Measurements from ENCODE around the gene ARF3.

ARF3 gene

DNA sequence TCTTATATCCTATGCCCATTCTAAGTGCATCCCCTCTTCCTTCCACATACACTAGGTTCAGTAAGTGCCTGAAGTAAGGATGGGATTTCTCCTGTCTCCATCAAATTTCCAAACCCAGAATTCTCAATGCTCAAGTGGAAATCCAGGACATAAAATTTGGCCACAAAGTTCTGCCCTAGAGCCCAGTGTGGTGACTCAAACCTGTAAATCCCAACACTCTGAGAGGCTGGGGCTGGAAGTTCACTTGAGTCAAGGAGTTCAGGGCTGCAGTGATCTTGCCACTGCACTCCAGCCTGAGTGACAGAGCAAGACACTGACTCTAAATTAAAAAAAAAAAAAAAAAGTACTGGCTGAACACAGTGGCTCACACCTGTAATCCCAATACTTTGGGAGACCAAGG is 4.5 kb upstream of the ARF3 start:
- DNase-seq = no peak

DNA sequence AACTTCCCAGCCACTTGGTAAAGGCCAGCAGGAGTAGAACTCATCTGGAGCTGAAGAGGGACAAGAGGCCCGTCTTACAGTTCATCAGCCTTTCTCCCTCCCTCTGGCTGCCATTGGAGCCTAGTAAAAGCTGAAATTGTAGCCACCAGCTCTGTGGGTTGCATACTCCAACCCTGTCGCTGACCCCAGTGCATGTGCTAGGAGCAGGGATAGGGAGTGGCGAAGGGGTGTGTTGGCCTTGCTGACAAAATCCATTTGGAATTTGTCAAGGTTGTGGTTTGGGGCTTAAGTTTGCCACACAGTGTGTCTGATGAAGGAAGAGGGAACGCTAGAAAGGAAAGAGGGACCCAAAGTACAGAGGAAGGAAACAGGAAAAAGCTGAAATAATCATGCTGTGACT is 4.0 kb upstream of the ARF3 start:
- DNase-seq = no peak

DNA sequence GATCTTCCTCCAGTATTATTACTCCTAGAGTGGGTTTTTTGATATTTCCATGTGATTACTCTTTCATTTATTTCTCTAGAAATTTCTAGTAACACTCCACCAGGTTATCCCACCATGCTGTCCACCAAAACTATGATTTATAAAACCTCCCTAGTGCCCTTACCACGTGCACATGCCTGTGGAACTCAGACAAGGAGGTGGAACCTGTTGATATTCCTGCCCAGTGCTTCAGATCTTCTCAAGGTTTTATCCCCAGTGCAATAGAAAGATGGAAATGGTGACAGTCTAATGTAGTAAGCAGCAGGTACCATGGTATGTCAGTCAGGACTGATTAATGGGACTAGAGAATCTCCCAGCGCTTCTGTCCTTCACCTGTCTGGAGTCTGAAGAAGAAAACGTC is 3.5 kb upstream of the ARF3 start:
- DNase-seq = no peak

- DNase-seq = no peak
Observed at GRCh38 chr12:48958049-48958388, 732 bp upstream of the ARF3 start.

GRCh38 chr12:48956279-48957140 is 777 bp downstream of the ARF3 start:
- peak; percentile 74 to 97 for DNase-seq

GRCh38 chr12:48954841-48955501 is 2.3 kb downstream of the ARF3 start:
- DNase-seq = no peak

- DNase-seq = no peak
Observed at GRCh38 chr12:48954061-48954460, 3.2 kb downstream of the ARF3 start.

- no peak for DNase-seq
Observed at GRCh38 chr12:48952691-48953090, 4.6 kb downstream of the ARF3 start.

DNA sequence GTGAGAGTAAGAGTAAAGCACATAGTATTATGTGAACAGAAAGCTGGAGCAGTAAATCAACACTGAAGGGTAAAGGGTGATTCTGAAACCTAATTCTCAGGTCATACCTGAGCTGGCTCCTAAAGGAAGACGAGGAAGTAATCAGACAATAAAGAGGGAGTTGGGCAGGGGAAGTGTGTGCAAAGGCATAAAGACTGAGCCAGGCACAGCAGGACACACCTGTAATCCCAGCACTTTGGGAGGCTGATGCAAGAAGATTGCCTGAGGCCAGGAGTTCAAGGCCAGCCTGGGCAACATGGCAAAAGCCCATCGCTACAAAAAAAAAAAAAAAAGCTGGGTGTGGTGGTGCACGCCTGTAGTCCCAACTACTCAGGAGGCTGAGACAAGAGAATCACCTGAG is 9.6 kb downstream of the ARF3 start:
- no peak for DNase-seq

GRCh38 chr12:48946943-48947342 is 10.3 kb downstream of the ARF3 start:
- no peak for DNase-seq

DNA sequence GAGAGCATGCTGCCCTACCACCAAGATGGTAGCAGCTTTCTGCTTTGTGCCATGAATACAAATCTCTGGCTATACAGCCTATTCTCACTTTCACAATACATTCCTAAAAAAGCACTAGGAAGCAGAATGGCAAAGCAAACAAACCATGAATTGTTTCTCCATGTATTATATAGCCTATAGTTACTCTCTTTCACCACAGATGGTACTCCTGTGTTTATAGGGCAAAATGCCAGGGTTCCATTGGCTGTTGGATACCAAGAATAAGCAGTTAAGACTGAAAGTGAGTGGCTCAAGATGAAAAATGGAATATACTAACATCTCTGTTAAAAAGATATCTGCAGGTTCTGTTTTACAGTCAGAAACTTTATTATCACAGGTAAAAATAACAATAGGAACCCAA is 11.1 kb downstream of the ARF3 start:
- DNase-seq = no peak

DNA sequence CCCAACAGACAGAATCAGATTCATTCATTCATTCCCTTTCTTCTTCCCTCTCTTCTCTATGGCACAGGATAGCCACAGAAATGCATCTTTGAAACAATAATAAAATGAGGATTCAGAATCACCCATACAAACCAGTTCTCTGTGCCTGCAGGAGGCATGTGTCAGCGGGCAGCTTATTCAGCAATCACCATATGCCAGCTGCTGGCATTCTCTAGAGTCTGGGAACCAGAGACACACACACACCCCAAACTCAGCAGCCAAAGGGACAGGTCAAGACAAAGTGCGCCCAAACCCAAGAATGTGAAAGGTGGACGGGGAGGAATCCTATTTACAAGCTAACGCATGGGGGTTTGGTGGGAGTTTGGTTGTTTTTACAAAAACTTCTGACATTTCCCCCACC is 14.1 kb downstream of the ARF3 start:
- no peak for DNase-seq

GRCh38 chr12:48940181-48940580 is 17.1 kb downstream of the ARF3 start:
- no peak for DNase-seq

DNA sequence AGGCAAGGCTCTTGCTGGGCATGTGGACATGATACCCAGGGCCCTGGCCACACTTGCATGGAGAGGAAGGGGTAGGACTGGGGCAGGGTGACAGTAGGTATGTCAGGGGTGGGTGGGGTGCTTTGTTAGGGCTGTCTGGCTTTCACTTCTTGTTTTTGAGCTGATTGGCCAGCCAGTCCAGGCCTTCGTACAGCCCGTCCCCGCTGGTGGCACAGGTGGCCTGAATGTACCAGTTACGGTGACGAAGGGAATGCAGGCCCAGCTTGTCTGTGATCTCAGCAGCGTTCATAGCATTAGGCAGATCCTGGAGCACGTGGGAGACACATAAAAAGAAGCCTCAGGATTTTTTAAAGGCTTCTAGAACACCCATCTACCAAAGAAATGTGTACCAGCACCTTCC is 18.5 kb downstream of the ARF3 start:
- DNase-seq = no peak

GRCh38 chr12:48937170-48937569 is 20.1 kb downstream of the ARF3 start:
- DNase-seq = no peak

GRCh38 chr12:48936379-48936979 is 20.8 kb downstream of the ARF3 start:
- peak in 1 of 2 experiments; percentile 43 for DNase-seq

- DNase-seq = peak in 1 of 2 experiments; percentile 13
Observed at GRCh38 chr12:48934312-48934706, 23.0 kb downstream of the ARF3 start.

DNA sequence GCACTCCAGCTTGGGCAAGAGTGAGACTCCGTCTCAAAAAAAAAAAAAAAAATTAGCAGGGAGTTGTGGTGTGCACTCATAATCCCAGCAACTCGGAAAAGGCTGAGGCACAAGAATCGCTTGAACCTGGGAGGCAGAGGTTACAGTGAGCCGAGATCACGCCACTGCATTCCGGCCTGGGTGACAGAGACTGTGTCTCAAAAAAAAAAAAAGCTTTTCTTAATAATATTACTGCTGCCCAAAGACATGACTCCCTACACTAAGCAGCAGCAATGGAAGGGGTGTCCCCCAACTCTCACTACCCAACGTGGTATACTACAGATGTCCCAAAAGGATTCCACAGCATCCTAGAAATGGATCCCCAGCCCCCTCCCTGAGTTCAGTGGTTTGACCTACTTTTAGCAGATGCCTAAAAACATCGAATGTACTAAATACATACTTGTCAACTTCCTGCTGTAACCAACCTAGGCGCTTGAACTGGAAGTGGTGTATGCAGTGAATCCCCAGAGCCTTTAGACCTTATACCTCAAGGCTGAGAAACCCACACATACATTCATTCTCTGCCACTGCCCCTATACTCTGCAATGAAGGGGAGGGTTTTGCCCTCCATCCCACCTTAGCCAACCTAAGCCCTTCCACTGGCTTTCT is 23.5 kb downstream of the ARF3 start:
- DNase-seq = no peak

GRCh38 chr12:48932878-48933277 is 24.4 kb downstream of the ARF3 start:
- DNase-seq = no peak

- DNase-seq = no peak
Observed at GRCh38 chr12:48930475-48930874, 26.8 kb downstream of the ARF3 start.

- no peak for DNase-seq
Observed at GRCh38 chr12:48929551-48929950, 27.7 kb downstream of the ARF3 start.

GRCh38 chr12:48927261-48927660 is 30.0 kb downstream of the ARF3 start:
- DNase-seq = no peak

GRCh38 chr12:48925304-48926011 is 31.8 kb downstream of the ARF3 start, which contains the start of gene FKBP11:
FKBP11 (minus strand) TSS chr12:48925492; CDS start chr12:48925428, 64 bp downstream.
- peak in 1 of 2 experiments; percentile 55 for DNase-seq

All from SW 1271 (cell line).